ENCODE data around the gene MICAL2. TPM values are rescaled to one million over a fixed set of nuclear protein-coding genes. Genes with fewer than 3 reads are reported as not detected.

Gene MICAL2
- total RNA-seq, 2 donors from 2014 or later: 194 TPM

DNA sequence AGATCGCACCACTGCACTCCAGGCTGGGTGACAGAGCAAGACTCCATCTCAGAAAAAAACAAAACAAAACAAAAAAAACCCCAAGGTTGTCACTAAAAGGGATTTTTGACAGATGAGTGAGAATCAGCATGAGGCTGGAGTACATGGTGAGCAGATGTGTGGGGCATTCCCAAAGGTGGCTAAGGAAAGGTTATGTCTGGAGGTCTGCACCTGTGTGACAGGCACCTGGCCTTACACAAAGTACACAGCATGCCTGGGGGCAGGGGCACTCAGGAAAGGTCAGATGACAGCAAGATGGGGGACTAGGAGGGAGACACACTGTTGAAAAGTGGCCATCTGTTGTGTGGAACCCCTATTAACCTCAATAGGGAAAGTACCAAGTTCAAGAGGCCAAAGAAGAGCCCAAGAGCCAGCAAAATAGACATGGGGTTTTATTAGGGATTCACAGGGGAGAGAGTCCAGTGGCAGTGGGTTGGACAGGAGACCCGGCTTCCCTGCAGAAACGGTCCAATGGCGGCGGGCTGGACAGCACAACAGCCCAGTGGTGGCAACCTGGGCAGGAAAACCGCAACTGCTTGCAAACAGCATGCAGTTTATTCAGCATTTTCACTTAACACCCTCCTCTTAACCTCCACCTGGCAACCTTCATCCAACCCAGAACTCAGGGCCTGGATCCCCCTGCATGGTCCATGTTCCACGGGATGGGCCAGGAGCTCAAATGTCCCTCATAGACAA, 101.1 kb downstream of the MICAL2 start:
- Histone ChIP-seq H3K27ac (no peak overlapping the region), H3K4me3 (no peak overlapping the region), H3K9ac (ENCODE audit: low read depth in 2 of 2, low read length in 2 of 2) (no peak overlapping the region), H3K4me1 (peaks cover 2% of the 10 kb centered on the region), H3K27me3 (no peaks in the 10 kb centered on the region), H3K36me3 (no peaks in the 10 kb centered on the region), H3K9me3 (no peaks in the 10 kb centered on the region)
- no peak for DNase-seq
- intact Hi-C loops (cut with DNase I): no loop called here
- TF ChIP-seq, protein P1, sequence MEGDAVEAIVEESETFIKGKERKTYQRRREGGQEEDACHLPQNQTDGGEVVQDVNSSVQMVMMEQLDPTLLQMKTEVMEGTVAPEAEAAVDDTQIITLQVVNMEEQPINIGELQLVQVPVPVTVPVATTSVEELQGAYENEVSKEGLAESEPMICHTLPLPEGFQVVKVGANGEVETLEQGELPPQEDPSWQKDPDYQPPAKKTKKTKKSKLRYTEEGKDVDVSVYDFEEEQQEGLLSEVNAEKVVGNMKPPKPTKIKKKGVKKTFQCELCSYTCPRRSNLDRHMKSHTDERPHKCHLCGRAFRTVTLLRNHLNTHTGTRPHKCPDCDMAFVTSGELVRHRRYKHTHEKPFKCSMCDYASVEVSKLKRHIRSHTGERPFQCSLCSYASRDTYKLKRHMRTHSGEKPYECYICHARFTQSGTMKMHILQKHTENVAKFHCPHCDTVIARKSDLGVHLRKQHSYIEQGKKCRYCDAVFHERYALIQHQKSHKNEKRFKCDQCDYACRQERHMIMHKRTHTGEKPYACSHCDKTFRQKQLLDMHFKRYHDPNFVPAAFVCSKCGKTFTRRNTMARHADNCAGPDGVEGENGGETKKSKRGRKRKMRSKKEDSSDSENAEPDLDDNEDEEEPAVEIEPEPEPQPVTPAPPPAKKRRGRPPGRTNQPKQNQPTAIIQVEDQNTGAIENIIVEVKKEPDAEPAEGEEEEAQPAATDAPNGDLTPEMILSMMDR (IDR thresholded peaks at IDR 0.05): no peak

DNA sequence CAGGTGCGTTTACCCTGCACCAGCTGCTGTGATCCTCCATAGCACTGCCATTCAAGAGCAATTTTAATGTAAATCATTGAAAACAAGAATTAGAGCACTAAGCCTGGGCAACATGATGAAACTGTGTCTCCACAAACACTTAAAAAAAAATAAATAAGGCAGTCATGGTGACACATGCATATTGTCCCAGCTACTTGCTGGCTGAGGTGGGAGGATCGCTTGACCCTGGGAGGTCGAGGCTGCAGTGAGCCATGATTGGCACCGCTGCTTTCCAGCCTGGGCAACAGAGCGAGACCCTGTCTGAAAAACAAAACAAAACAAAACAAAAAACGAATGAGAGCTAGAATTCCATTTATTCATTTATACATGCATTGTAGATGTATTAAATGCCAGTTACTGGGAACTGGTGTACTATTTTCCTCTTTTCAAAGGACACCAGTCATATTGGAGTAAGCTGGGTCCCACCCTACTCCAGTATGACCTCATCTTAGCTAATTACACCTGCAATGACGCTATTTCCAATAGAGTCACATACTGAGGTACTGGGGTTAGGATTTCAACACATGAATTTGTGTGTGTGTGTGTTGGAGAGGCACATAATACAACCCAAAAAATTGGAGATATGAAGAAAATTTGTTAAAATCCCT, 101.9 kb downstream of the MICAL2 start:
- no peaks in the 10 kb centered on the region for H3K27me3 ChIP-seq
- DNase-seq: no peak
- H3K9me3 ChIP-seq: no peaks in the 10 kb centered on the region
- no peak overlapping the region for H3K9ac ChIP-seq (ENCODE audit: low read depth in 2 of 2, low read length in 2 of 2)
- H3K36me3 ChIP-seq: no peaks in the 10 kb centered on the region
- H3K4me1 ChIP-seq: peaks cover 9% of the 10 kb centered on the region
- TF ChIP-seq, protein P1 (IDR thresholded peaks at IDR 0.05): no peak
- H3K27ac ChIP-seq: no peak overlapping the region
- H3K4me3 ChIP-seq: no peak overlapping the region
- intact Hi-C loops (cut with DNase I): no loop called here

DNA sequence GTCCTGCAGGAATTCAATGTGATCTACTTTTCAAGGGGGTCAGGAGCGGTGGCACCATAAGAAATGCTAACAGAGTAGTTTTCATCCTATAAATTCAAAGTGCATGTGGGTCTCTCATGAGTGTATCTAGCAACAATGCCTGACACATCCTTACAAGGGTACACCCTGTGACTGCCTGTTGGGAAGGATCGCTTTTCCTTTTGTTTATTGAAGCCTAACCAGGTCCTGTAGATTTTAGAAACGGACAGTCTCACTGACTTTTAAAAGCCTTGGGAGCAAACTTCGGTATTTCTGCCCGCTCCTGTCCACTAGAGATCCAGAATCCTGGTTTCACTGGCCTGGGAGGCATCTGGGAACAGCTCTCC, 102.4 kb downstream of the MICAL2 start:
- TF ChIP-seq, protein P1 (IDR thresholded peaks at IDR 0.05): no peak
- H3K9ac ChIP-seq (ENCODE audit: low read depth in 2 of 2, low read length in 2 of 2): no peak overlapping the region
- H3K4me1 ChIP-seq: peaks cover 9% of the 10 kb centered on the region
- H3K27me3 ChIP-seq: no peaks in the 10 kb centered on the region
- no peaks in the 10 kb centered on the region for H3K36me3 ChIP-seq
- H3K4me3 ChIP-seq: no peak overlapping the region
- H3K27ac ChIP-seq: no peak overlapping the region
- intact Hi-C loops (cut with DNase I): no loop called here
- no peaks in the 10 kb centered on the region for H3K9me3 ChIP-seq
- DNase-seq: no peak

DNA sequence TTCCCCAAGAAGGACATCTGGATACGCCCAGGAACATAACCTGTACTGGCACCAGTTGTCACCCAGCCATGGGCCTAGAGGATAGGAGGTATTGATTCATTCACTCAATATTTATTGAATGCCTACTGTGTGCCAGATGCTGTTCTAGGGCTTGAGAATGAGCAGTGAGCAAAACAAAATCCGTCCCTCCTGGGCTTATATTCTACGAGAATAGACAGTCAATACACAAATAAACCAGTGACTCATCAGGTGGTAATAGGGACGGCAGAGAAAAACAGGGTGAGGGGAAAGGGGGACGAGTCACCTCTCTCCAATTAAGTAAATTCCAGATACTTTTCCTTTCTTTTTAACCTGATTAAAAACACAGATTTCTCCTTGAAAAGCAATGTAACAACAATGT, 103.5 kb downstream of the MICAL2 start:
- Histone ChIP-seq H3K9me3 (no peaks in the 10 kb centered on the region), H3K9ac (ENCODE audit: low read depth in 2 of 2, low read length in 2 of 2) (no peak overlapping the region), H3K4me1 (peaks cover 13% of the 10 kb centered on the region), H3K27me3 (no peaks in the 10 kb centered on the region), H3K4me3 (no peak overlapping the region), H3K27ac (no peak overlapping the region), H3K36me3 (no peaks in the 10 kb centered on the region)
- no peak for DNase-seq
- TF ChIP-seq, protein P1 (IDR thresholded peaks at IDR 0.05): no peak
- intact Hi-C loops (cut with DNase I): no loop called here

DNA sequence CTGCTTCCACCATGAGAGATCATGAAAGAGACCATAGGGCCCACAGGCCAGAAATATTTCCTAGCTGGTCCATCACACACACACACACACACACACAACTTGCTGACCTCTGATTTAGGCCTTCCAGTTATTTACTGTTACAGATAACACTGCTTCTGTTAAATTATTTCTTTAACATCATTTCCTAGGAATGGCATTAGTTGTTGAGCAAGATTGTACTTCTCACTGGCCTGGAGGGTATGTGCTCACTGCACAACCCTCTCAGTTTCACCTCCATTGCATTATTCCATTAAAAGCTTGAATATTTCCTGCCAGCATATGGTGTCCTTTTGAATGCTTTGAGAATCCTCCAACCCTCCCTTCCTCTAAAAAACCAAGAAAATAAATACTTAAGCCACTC, 104.4 kb downstream of the MICAL2 start:
- no peak overlapping the region for H3K4me3 ChIP-seq
- intact Hi-C loops (cut with DNase I): no loop called here
- no peaks in the 10 kb centered on the region for H3K27me3 ChIP-seq
- H3K36me3 ChIP-seq: no peaks in the 10 kb centered on the region
- no peaks in the 10 kb centered on the region for H3K9me3 ChIP-seq
- H3K4me1 ChIP-seq: peaks cover 13% of the 10 kb centered on the region
- no peak overlapping the region for H3K27ac ChIP-seq
- DNase-seq: no peak
- no peak overlapping the region for H3K9ac ChIP-seq (ENCODE audit: low read depth in 2 of 2, low read length in 2 of 2)
- TF ChIP-seq, protein P1 (IDR thresholded peaks at IDR 0.05): no peak
